H1 (cell line): ENCODE data around the gene TNC.

Experiments used
- ATF2 ChIP-seq: IDR thresholded peaks from 2 replicates; pipeline ENCODE4 v1.6.1; 2012; ENCODE audit warnings: low read length, inconsistent platforms
- ATF3 ChIP-seq: IDR thresholded peaks from 2 replicates; pipeline ENCODE4 v1.6.1; 2011; ENCODE audit warnings: low read depth, mild to moderate bottlenecking, low read length; ENCODE audit not compliant: insufficient read depth
- CBX8 ChIP-seq: fragments of 300-800, 300-1000 bp; sonication (generic); IDR thresholded peaks from 2 replicates; pipeline ENCODE4 v1.7.1; 2016; ENCODE audit warnings: low read depth, low read length, borderline replicate concordance
- CHD2 ChIP-seq: IDR thresholded peaks from 2 replicates; pipeline ENCODE4 v1.6.1; 2012; ENCODE audit warnings: low read length, improper control_type of control experiment
- CTCF ChIP-seq, 3 experiments: IDR thresholded peaks; 1 replicate in 2 of 3; 2 replicates in 1 of 3; pipeline versions ENCODE4 v1.5.1 to v1.6.1; 2011; ENCODE audit warnings: low read length in 3 of 3, mild to moderate bottlenecking in 3 of 3, inconsistent platforms in 2 of 3, low read depth in 1 of 3, moderate library complexity in 1 of 3; ENCODE audit not compliant: insufficient read depth in 1 of 3; ENCODE audit errors: control extremely low read depth in 1 of 3
- HDAC2 ChIP-seq, 2 experiments: fragments of 300-600 bp in 1 of 2; sonication (generic) in 1 of 2; IDR thresholded peaks; 2 replicates each; pipeline ENCODE4 v1.6.1; 2011 to 2012; ENCODE audit warnings: low read depth in 2 of 2, low read length in 2 of 2, mild to moderate bottlenecking in 2 of 2, moderate library complexity in 2 of 2, borderline replicate concordance in 1 of 2, inconsistent platforms in 1 of 2
- KDM5A ChIP-seq: fragments of 200-600 bp; IDR thresholded peaks from 2 replicates; pipeline ENCODE4 v1.7.1; 2012; ENCODE audit warnings: mild to moderate bottlenecking, low read length, inconsistent platforms, mixed read lengths
- NANOG ChIP-seq: IDR thresholded peaks from 2 replicates; pipeline ENCODE4 v1.6.1; 2011; ENCODE audit warnings: low read length, low read depth, mild to moderate bottlenecking, inconsistent platforms; ENCODE audit not compliant: insufficient read depth, poor library complexity, severe bottlenecking
- POLR2AphosphoS5 ChIP-seq: IDR thresholded peaks from 2 replicates; pipeline ENCODE4 v1.6.1; 2011; ENCODE audit warnings: low read depth, low read length
- RFX5 ChIP-seq: IDR thresholded peaks from 2 replicates; pipeline ENCODE4 v1.6.1; 2011; ENCODE audit warnings: low read depth, low read length, improper control_type of control experiment, borderline replicate concordance
- TEAD4 ChIP-seq: IDR thresholded peaks from 2 replicates; pipeline ENCODE4 v1.6.1; 2012; ENCODE audit warnings: low read depth, low read length, inconsistent platforms, mixed read lengths

GRCh38 chr9:114998326-114998725, 119.6 kb downstream of the TNC start:
- no peak for TF ChIP-seq NANOG
- no peak for TF ChIP-seq CBX8
- TF ChIP-seq CTCF (IDR thresholded peaks at IDR 0.05; ENCODE audit: control extremely low read depth in 1 of 3, insufficient read depth in 1 of 3, low read depth in 1 of 3, low read length in 3 of 3) = no peak
- no peak for TF ChIP-seq KDM5A
- no peak for TF ChIP-seq RFX5
- no peak for TF ChIP-seq ATF3
- no peak for TF ChIP-seq TEAD4
- no peak for TF ChIP-seq POLR2AphosphoS5
- no peak for TF ChIP-seq ATF2
- no peak for TF ChIP-seq HDAC2 (IDR thresholded peaks at IDR 0.05; ENCODE audit: borderline replicate concordance in 1 of 2, low read depth in 2 of 2, low read length in 2 of 2)
- TF ChIP-seq CHD2 = no peak
